22Rv1 (cell line): ENCODE measurements around the gene MBOAT7.

Experiments
- CTCF ChIP-seq: fragments of 450-650 bp; IDR thresholded peaks from 2 replicates; pipeline ENCODE4 v1.5.1; 2017; ENCODE audit warnings: mild to moderate bottlenecking
- ZFX ChIP-seq: fragments of 450-650 bp; IDR thresholded peaks from 2 replicates; pipeline ENCODE4 v1.6.1; 2017; ENCODE audit warnings: antibody characterized with exemption, borderline replicate concordance

- TF ChIP-seq ZFX (no peak), CTCF (no peak)
Observed at GRCh38 chr19:54141356-54141755, 48.0 kb downstream of the MBOAT7 start.
